Astrocyte of the hippocampus (primary cell): ENCODE data around the gene TRIB2.

Experiments used
- DNase-seq: peaks from one replicate; pipeline ENCODE4 v3.0.0; 2011; ENCODE audit warnings: low read depth, low spot score

The TRIB2 gene

GRCh38 chr2:12776521-12776961 lies 59.8 kb downstream of the TRIB2 start:
- DNase-seq: no peak

GRCh38 chr2:12778369-12778768 lies 61.6 kb downstream of the TRIB2 start:
- peak; percentile 10 for DNase-seq

DNA sequence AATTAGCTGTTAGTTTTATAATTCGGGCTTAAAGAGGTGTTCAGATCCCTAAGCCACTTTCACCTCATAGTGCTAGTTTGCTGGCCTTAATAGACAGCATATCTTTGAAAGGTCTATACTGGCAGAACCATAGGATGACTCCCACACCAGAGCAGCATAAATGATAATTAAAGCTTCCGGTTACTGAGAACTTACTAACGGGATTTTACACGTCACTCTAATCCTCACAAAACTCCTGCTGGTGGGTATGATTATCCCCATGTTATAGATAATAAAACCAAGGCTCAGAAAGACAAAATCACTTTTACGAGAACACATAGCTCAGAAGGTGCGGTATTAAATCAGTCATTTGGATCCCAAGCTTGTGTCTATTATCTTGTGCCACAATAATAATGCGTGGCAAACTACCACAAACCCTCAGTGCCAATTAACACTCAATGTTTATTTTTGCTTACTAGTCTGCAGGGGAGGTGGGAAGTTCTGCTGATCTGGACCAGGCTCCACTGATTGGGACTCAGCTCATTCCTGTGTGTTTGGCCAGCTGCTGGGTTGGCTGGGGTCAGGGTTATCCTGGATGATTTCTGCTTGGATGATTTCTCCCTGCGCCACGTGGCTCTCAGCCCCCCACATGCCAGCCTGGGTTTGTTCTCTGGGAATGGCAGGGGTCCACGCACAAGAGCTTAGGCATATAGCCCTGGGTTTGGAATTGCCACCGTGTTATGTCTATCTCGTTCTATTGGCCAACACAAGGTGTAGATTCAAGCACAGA lies 62.3 kb downstream of the TRIB2 start:
- DNase-seq: no peak

DNA sequence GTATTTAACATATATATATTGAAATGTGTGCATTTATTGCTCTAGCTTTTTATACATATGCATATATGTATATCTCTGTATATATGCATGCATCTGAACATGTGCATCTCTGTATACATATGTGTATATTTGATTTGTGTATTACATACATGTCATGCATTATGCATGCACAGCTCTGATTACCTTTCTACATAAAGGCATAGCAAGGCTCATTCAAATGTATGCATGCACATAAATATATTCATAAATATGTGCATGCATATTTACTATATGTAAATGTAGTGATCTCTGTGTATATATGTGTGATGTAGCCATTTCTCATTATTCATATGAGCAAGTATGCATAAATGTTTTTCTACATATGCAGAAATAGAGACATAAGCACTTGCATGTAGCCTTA lies 64.6 kb downstream of the TRIB2 start:
- no peak for DNase-seq

GRCh38 chr2:12787891-12788801 lies 71.4 kb downstream of the TRIB2 start:
- peak; percentile 75 for DNase-seq

DNA sequence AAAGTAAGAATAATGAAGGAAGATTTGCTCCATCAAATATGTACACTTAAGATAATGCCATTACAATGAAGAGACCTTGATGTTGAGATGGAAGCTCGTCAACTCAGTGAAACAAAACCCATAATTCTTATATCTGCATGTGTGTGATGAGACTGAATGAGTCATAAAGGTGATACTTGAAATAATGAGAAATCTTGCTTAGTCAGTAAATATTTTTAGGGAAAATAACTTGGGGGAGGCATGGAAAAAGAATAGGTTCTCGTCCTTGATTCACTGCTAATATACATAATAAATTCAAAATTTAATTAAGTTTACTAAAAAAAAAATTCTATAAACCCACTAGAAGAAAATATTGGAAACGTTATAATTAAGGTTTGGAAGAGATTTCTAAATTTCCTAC lies 75.2 kb downstream of the TRIB2 start:
- DNase-seq: no peak
